ENCODE results near the gene ELSPBP1. TPM values are rescaled to one million over a fixed set of nuclear protein-coding genes. Genes with fewer than 3 reads are reported as not detected.
A peak's percentile ranks its signal among the peaks of the same experiment; 100 is the strongest.
"Not testable (repeated sequence)": the region's sequence is repeated elsewhere in the genome, so short reads cannot be mapped to it uniquely, and the experiment has no call there.

Gene ELSPBP1
- total RNA-seq (not detected in 2 replicates), polyA plus RNA-seq (not detected in 2 replicates), polyA minus RNA-seq (ENCODE audit: low replicate concordance) (not detected in 2 replicates)
- polyA plus RNA-seq (2012): not detected in 2 replicates

DNA sequence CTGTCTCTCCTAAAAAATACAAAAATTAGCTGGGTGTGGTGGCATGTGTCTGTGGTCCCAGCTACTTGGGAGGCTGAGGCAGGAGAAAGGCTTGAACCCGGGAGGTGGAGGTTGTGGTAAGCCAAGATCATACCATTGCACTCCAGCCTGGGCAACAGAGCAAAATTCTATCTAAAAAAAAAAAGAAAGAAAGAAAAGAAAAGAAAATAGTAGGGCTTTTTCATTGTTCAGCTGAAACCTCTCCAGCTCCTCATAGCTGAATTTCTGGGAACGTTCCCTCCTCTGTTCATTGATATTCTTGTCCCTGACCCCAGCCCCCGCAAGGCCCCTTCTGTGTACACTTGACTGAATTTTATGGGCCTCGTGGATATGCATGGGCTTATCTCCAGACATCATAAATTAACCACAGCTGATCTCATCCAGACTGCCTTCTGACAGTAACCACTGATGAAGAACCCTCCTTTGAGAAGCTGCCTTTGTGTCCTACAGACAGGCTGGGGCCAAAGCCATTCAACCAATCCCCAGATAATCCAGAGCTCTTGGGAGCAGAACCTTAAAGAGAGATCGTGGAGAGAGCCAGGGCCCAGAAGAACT lies at the start of gene ELSPBP1:
Gene ELSPBP1, plus strand, starts transcription at position 424 of the 594 bp plus-strand sequence. CDS start 14,036 bp downstream, outside the sequence.
- H3K36me3 ChIP-seq (ENCODE audit: control insufficient read depth, insufficient read depth, low read length): no peaks in the 10 kb centered on the region
- no peak within 1 kb of the TSS for H3K9ac ChIP-seq (ENCODE audit: insufficient read depth, low read length)
- no peaks in the 10 kb centered on the region for H3K9me3 ChIP-seq (ENCODE audit: control insufficient read depth, insufficient read depth, low read depth, low read length)
- H3K4me2 ChIP-seq (ENCODE audit: extremely low read depth, insufficient read depth, low read length): no peak within 1 kb of the TSS
- no peak within 1 kb of the TSS for H3K27ac ChIP-seq (ENCODE audit: insufficient read depth, low read length)
- no peaks in the 10 kb centered on the region for H3K4me1 ChIP-seq (ENCODE audit: control insufficient read depth, extremely low read depth, insufficient read depth, low read length)
- no peak for DNase-seq (ENCODE audit: low read depth in 2 of 2)
- H3K27me3 ChIP-seq (ENCODE audit: control insufficient read depth, insufficient read depth, low read length): no peaks in the 10 kb centered on the region
- TF ChIP-seq, protein P1, sequence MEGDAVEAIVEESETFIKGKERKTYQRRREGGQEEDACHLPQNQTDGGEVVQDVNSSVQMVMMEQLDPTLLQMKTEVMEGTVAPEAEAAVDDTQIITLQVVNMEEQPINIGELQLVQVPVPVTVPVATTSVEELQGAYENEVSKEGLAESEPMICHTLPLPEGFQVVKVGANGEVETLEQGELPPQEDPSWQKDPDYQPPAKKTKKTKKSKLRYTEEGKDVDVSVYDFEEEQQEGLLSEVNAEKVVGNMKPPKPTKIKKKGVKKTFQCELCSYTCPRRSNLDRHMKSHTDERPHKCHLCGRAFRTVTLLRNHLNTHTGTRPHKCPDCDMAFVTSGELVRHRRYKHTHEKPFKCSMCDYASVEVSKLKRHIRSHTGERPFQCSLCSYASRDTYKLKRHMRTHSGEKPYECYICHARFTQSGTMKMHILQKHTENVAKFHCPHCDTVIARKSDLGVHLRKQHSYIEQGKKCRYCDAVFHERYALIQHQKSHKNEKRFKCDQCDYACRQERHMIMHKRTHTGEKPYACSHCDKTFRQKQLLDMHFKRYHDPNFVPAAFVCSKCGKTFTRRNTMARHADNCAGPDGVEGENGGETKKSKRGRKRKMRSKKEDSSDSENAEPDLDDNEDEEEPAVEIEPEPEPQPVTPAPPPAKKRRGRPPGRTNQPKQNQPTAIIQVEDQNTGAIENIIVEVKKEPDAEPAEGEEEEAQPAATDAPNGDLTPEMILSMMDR (conservative IDR thresholded peaks at IDR 0.05 in 1 of 2, IDR thresholded peaks at IDR 0.05 in 1 of 2; ENCODE audit: low read depth in 1 of 2, low read length in 2 of 2): no peak
- no peak for TF ChIP-seq EZH2 (IDR thresholded peaks at IDR 0.05; ENCODE audit: low read length, missing control alignments)
- no peaks in the 10 kb centered on the region for H3K79me2 ChIP-seq (ENCODE audit: control insufficient read depth, insufficient read depth, low read length)
- H3K4me3 ChIP-seq (replicated peaks in 1 of 4; ENCODE audit: control extremely low read depth in 1 of 4, insufficient read depth in 1 of 4, low read depth in 3 of 4, low read length in 4 of 4): no peak within 1 kb of the TSS
- no peak within 1 kb of the TSS for H2AFZ ChIP-seq (ENCODE audit: low read length)
- no peaks in the 10 kb centered on the region for H4K20me1 ChIP-seq (ENCODE audit: control insufficient read depth, extremely low read depth, insufficient read depth, low read length)

DNA sequence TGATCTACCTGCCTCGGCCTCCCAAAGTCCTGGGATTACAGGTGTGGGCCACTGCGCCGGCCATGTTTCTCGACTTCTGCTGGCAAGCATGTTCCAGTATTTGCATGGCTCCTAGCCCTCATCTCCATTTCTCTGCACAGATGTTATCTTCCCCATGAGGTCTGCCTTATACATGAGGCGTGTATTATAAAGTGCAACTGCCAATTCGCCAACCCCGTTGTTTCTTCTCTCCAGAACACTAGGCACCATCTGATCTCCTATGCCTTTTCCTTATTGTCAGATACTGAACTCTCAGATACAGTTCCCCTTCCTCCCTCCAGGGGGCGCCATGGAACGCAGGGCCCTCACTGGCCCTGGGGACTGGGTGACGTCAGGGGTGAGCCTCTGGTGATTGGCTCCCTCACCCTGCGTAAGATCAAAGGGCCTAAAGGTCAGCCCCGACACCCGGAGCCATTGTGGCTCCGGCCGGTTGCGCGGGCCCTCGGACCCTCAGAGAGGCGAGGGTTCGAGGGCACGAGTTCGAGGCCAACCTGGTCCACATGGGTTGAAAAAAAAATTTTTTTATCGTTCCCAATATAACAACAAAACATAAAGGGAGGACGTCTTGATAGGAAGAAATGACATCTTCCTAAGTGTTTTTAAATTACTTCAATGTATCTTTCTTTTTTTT lies 44.4 kb upstream of the ELSPBP1 start:
- not testable (repeated sequence) for H3K79me2 ChIP-seq (ENCODE audit: control insufficient read depth, insufficient read depth, low read length); H3K27ac ChIP-seq (ENCODE audit: insufficient read depth, low read length); H3K27me3 ChIP-seq (ENCODE audit: control insufficient read depth, insufficient read depth, low read length); H3K36me3 ChIP-seq (ENCODE audit: control insufficient read depth, insufficient read depth, low read length); H3K9me3 ChIP-seq (ENCODE audit: control insufficient read depth, insufficient read depth, low read depth, low read length); H2AFZ ChIP-seq (ENCODE audit: low read length); DNase-seq (ENCODE audit: low read depth in 2 of 2); H4K20me1 ChIP-seq (ENCODE audit: control insufficient read depth, extremely low read depth, insufficient read depth, low read length); H3K4me3 ChIP-seq (replicated peaks in 1 of 4; ENCODE audit: control extremely low read depth in 1 of 4, insufficient read depth in 1 of 4, low read depth in 3 of 4, low read length in 4 of 4); H3K9ac ChIP-seq (ENCODE audit: insufficient read depth, low read length); H3K4me2 ChIP-seq (ENCODE audit: extremely low read depth, insufficient read depth, low read length); H3K4me1 ChIP-seq (ENCODE audit: control insufficient read depth, extremely low read depth, insufficient read depth, low read length)
- TF ChIP-seq, protein P1 (conservative IDR thresholded peaks at IDR 0.05 in 1 of 2, IDR thresholded peaks at IDR 0.05 in 1 of 2; ENCODE audit: low read depth in 1 of 2, low read length in 2 of 2): peak in 1 of 2 donors; percentile 4

DNA sequence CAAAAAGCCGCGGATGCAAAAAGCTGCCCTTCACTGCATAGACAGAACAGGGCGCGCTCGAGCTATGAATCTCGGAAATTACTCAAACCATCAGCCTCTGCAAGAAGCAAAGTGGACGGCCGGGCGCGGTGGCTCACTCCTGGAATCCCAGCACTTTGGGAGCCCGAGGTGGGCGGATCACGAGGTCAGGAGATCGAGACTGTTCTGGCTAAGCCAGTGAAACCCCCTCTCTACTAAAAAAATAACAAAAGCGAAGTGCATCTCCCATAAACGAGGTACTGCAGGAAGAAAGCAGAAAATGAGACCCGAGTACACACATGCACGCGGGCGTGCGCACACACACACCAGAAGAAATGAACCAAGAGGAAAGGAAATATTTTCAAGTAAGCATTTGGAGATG lies 42.3 kb upstream of the ELSPBP1 start:
- H3K36me3 ChIP-seq (ENCODE audit: control insufficient read depth, insufficient read depth, low read length); H3K79me2 ChIP-seq (ENCODE audit: control insufficient read depth, insufficient read depth, low read length); H3K4me2 ChIP-seq (ENCODE audit: extremely low read depth, insufficient read depth, low read length); H3K4me1 ChIP-seq (ENCODE audit: control insufficient read depth, extremely low read depth, insufficient read depth, low read length); H3K27ac ChIP-seq (ENCODE audit: insufficient read depth, low read length); H3K4me3 ChIP-seq (replicated peaks in 1 of 4; ENCODE audit: control extremely low read depth in 1 of 4, insufficient read depth in 1 of 4, low read depth in 3 of 4, low read length in 4 of 4); H4K20me1 ChIP-seq (ENCODE audit: control insufficient read depth, extremely low read depth, insufficient read depth, low read length); H3K27me3 ChIP-seq (ENCODE audit: control insufficient read depth, insufficient read depth, low read length); H3K9me3 ChIP-seq (ENCODE audit: control insufficient read depth, insufficient read depth, low read depth, low read length); H2AFZ ChIP-seq (ENCODE audit: low read length); H3K9ac ChIP-seq (ENCODE audit: insufficient read depth, low read length); DNase-seq (ENCODE audit: low read depth in 2 of 2): not testable (repeated sequence)

DNA sequence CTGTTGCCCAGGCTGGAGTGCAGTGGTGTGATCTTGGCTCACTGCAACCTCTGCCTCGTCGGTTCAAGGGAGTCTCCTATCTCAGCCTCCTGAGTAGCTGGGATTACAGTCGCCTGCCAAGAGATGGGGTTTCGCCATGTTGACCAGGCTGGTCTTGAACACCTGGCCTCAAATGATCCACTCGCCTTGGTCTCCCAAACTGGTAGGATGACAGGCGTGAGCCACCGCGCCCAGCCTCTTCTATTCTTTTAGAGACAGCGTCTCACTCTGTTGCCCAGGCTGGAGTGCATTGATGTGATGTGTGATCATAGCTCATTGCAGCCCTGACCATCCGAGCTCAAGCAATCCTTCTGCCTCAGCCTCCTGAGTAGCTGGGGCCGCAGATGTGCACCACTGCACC lies 38.5 kb upstream of the ELSPBP1 start:
- H3K27ac ChIP-seq (ENCODE audit: insufficient read depth, low read length); H4K20me1 ChIP-seq (ENCODE audit: control insufficient read depth, extremely low read depth, insufficient read depth, low read length); H2AFZ ChIP-seq (ENCODE audit: low read length); H3K79me2 ChIP-seq (ENCODE audit: control insufficient read depth, insufficient read depth, low read length); H3K36me3 ChIP-seq (ENCODE audit: control insufficient read depth, insufficient read depth, low read length); DNase-seq (ENCODE audit: low read depth in 2 of 2); H3K4me1 ChIP-seq (ENCODE audit: control insufficient read depth, extremely low read depth, insufficient read depth, low read length); H3K27me3 ChIP-seq (ENCODE audit: control insufficient read depth, insufficient read depth, low read length); H3K4me2 ChIP-seq (ENCODE audit: extremely low read depth, insufficient read depth, low read length); H3K9ac ChIP-seq (ENCODE audit: insufficient read depth, low read length); H3K9me3 ChIP-seq (ENCODE audit: control insufficient read depth, insufficient read depth, low read depth, low read length); H3K4me3 ChIP-seq (replicated peaks in 1 of 4; ENCODE audit: control extremely low read depth in 1 of 4, insufficient read depth in 1 of 4, low read depth in 3 of 4, low read length in 4 of 4): not testable (repeated sequence)

All from fibroblast of lung (primary cell).